CD14-positive monocyte (primary cell): ENCODE measurements around the gene RHOBTB1. TPM values are rescaled to one million over a fixed set of nuclear protein-coding genes. Genes with fewer than 3 reads are reported as not detected.

Experiments used
- DNase-seq, 3 donors: peaks; one replicate each; pipeline ENCODE4 v3.0.0-alpha.2; 2011 to 2022
- H2AFZ ChIP-seq: 2 replicates; pipeline ENCODE4 v1.6.0; 2012; ENCODE audit warnings: mild to moderate bottlenecking, low read depth, low read length, inconsistent platforms; ENCODE audit not compliant: insufficient read depth, poor library complexity, severe bottlenecking
- H3K27ac ChIP-seq, 2 donors: 1 replicate in 1 of 2; 2 replicates in 1 of 2; pipeline ENCODE4 v1.5.1; 2012 to 2013; ENCODE audit warnings: low read length in 2 of 2, control low read depth in 1 of 2, inconsistent platforms in 1 of 2, low read depth in 1 of 2, mild to moderate bottlenecking in 1 of 2
- H3K27me3 ChIP-seq, 2 donors: one replicate each; pipeline versions ENCODE4 v1.6.0 to v1.6.1; 2011 to 2013; ENCODE audit warnings: low read length in 2 of 2; ENCODE audit not compliant: control insufficient read depth in 2 of 2, insufficient read depth in 2 of 2
- H3K36me3 ChIP-seq, 2 donors: replicated peaks in 1 of 2; 1 replicate in 1 of 2; 2 replicates in 1 of 2; pipeline versions ENCODE4 v1.5.1 to v1.6.1; 2012 to 2013; ENCODE audit warnings: low read length in 2 of 2, control low read depth in 1 of 2, inconsistent platforms in 1 of 2, mild to moderate bottlenecking in 1 of 2; ENCODE audit not compliant: insufficient read depth in 2 of 2, control insufficient read depth in 1 of 2
- H3K4me1 ChIP-seq, 2 donors: 1 replicate in 1 of 2; 2 replicates in 1 of 2; pipeline versions ENCODE4 v1.5.1 to v1.6.1; 2012 to 2013; ENCODE audit warnings: low read length in 2 of 2, control low read depth in 1 of 2, inconsistent platforms in 1 of 2, mild to moderate bottlenecking in 1 of 2, moderate library complexity in 1 of 2; ENCODE audit not compliant: insufficient read depth in 2 of 2, control insufficient read depth in 1 of 2
- H3K4me2 ChIP-seq: replicated peaks from 2 replicates; pipeline ENCODE3; 2012; ENCODE audit warnings: low read length, moderate library complexity, mild to moderate bottlenecking; ENCODE audit not compliant: poor library complexity, severe bottlenecking; ENCODE audit errors: extremely low read depth
- H3K4me3 ChIP-seq, 3 experiments: fragments of 200-600 bp in 1 of 3; sonication (generic) in 1 of 3; replicated peaks in 1 of 3; 1 replicate in 2 of 3; 2 replicates in 1 of 3; pipeline ENCODE4 v1.5.1; 2011 to 2013; ENCODE audit warnings: low read length in 3 of 3, mild to moderate bottlenecking in 3 of 3, control low read depth in 2 of 3, low read depth in 2 of 3, inconsistent platforms in 1 of 3, moderate library complexity in 1 of 3
- H3K79me2 ChIP-seq: 2 replicates; pipeline ENCODE4 v1.6.0; 2012; ENCODE audit warnings: mild to moderate bottlenecking, control low read depth, inconsistent platforms, low read length, moderate library complexity; ENCODE audit not compliant: insufficient read depth
- H3K9ac ChIP-seq: 2 replicates; pipeline ENCODE4 v1.6.0; 2017; ENCODE audit warnings: low read length, mild to moderate bottlenecking; ENCODE audit not compliant: insufficient read depth, poor library complexity, severe bottlenecking
- H3K9me3 ChIP-seq, 2 donors: replicated peaks in 1 of 2; 1 replicate in 1 of 2; 2 replicates in 1 of 2; pipeline versions ENCODE4 v1.5.1 to v1.6.1; 2012 to 2013; ENCODE audit warnings: low read length in 2 of 2, control low read depth in 1 of 2; ENCODE audit not compliant: control insufficient read depth in 1 of 2, insufficient read depth in 1 of 2
- H4K20me1 ChIP-seq: 2 replicates; pipeline ENCODE4 v1.6.0; 2012; ENCODE audit warnings: mild to moderate bottlenecking, low read length, control low read depth, moderate library complexity; ENCODE audit not compliant: insufficient read depth
- H3K27ac Mint-ChIP-seq, 7 donors: one replicate each; pipeline ENCODE4 v1.8.0; 2020; ENCODE audit warnings: mild to moderate bottlenecking in 7 of 7, mixed read lengths in 7 of 7, moderate library complexity in 6 of 7, inconsistent platforms in 2 of 7
- H3K27me3 Mint-ChIP-seq, 3 donors: one replicate each; pipeline ENCODE4 v1.8.0; 2021 to 2022; ENCODE audit warnings: low read depth in 3 of 3, mild to moderate bottlenecking in 3 of 3, mixed read lengths in 3 of 3, moderate library complexity in 3 of 3, inconsistent platforms in 1 of 3
- H3K36me3 Mint-ChIP-seq, 2 donors: one replicate each; pipeline ENCODE4 v1.8.0; 2020; ENCODE audit warnings: mixed read lengths in 2 of 2, inconsistent platforms in 1 of 2, mild to moderate bottlenecking in 1 of 2
- H3K4me1 Mint-ChIP-seq: one replicate; pipeline ENCODE4 v1.8.0; 2020; ENCODE audit warnings: mild to moderate bottlenecking, mixed read lengths
- H3K4me3 Mint-ChIP-seq, 2 donors: one replicate each; pipeline ENCODE4 v1.8.0; 2020; ENCODE audit warnings: mild to moderate bottlenecking in 2 of 2, mixed read lengths in 2 of 2, moderate library complexity in 1 of 2
- H3K9me3 Mint-ChIP-seq, 7 donors: one replicate each; pipeline ENCODE4 v1.8.0; 2020 to 2022; ENCODE audit warnings: mixed read lengths in 7 of 7, mild to moderate bottlenecking in 6 of 7, moderate library complexity in 6 of 7, inconsistent platforms in 2 of 7
- CTCF ChIP-seq: fragments of 200-600 bp; IDR thresholded peaks from one replicate; pipeline ENCODE4 v1.8.0; 2022; ENCODE audit warnings: antibody characterized with exemption, mild to moderate bottlenecking
- WGBS: methylation state at CpG from one replicate; pipeline ENCODE4 v1.1.5; 2013; ENCODE audit warnings: missing lambda C conversion rate; ENCODE audit not compliant: insufficient coverage; 5-methylcytosine and 5-hydroxymethylcytosine counted together
- intact Hi-C, 2 donors: fragments of 100-400 bp; cut with micrococcal nuclease; formaldehyde crosslinking; loops; one replicate each; pipeline versions ENCODE4 v1.15.0 to v1.15.1; 2023
- polyA plus RNA-seq, 3 donors: library from polyadenylated mRNA; depleted of rRNA in 1 of 3; unstranded in 2 of 3; stranded (reverse) in 1 of 3; fragments of 300-500 nt in 2 of 3; fragments of >200 nt in 1 of 3; fragmentation: Illumina TruSeq in 2 of 3; gene quantifications; 1 replicate in 2 of 3; 2 replicates in 1 of 3; pipeline ENCODE4 v1.2.3, GENCODE V29; 2012 to 2021

RHOBTB1 gene
- polyA plus RNA-seq, 3 donors: 0.41 to 0.96 (median 0.62) TPM

GRCh38 chr10:60965696-60966095 is 21.7 kb upstream of the RHOBTB1 start:
- Histone ChIP-seq H3K27me3 (no peaks in the 10 kb centered on the region), H3K4me2 (no peak overlapping the region), H3K36me3 (no peaks in the 10 kb centered on the region), H4K20me1 (no peaks in the 10 kb centered on the region), H3K27ac (no peak overlapping the region), H3K9ac (no peak overlapping the region), H3K79me2 (no peaks in the 10 kb centered on the region), H3K4me1 (no peaks in the 10 kb centered on the region), H2AFZ (no peak overlapping the region), H3K4me3 (no peak overlapping the region), H3K9me3 (no peaks in the 10 kb centered on the region)
- no peak for TF ChIP-seq CTCF
- WGBS: no CpG with 5 or more reads among the region's 3 CpGs
- intact Hi-C loops: loop anchor here in 1 of 2 donors (10.0 kb wide), 1 partner anchor 151 kb away; no protein-coding TSS in a partner anchor
- no peak for DNase-seq
- peaks cover 0 to 2% (median 0%) of the 10 kb centered on the region in 7 donors for H3K9me3 Mint-ChIP-seq
- no peaks in the 10 kb centered on the region for H3K36me3 Mint-ChIP-seq
- peaks cover 7% of the 10 kb centered on the region for H3K4me1 Mint-ChIP-seq
- H3K4me3 Mint-ChIP-seq: no peak overlapping the region
- no peak overlapping the region for H3K27ac Mint-ChIP-seq
- peaks cover 0 to 3% (median 3%) of the 10 kb centered on the region in 3 donors for H3K27me3 Mint-ChIP-seq

- H3K9me3 ChIP-seq: no peaks in the 10 kb centered on the region
- H2AFZ ChIP-seq: no peak overlapping the region
- no peaks in the 10 kb centered on the region for H4K20me1 ChIP-seq
- H3K9me3 Mint-ChIP-seq: peaks cover 0 to 2% (median 0%) of the 10 kb centered on the region in 7 donors
- H3K4me3 Mint-ChIP-seq: no peak overlapping the region
- peak; percentile 87 for TF ChIP-seq CTCF
- H3K4me1 ChIP-seq: no peaks in the 10 kb centered on the region
- H3K36me3 ChIP-seq: no peaks in the 10 kb centered on the region
- H3K36me3 Mint-ChIP-seq: no peaks in the 10 kb centered on the region
- H3K4me2 ChIP-seq: no peak overlapping the region
- intact Hi-C loops: loop anchor here (5.0 to 10.0 kb wide), 2 partner anchors 147 to 150 kb away; no protein-coding TSS in a partner anchor
- H3K27me3 Mint-ChIP-seq: peaks cover 0 to 3% (median 3%) of the 10 kb centered on the region in 3 donors
- no peak overlapping the region for H3K27ac Mint-ChIP-seq
- H3K4me3 ChIP-seq: no peak overlapping the region
- H3K9ac ChIP-seq: no peak overlapping the region
- H3K79me2 ChIP-seq: no peaks in the 10 kb centered on the region
- H3K27me3 ChIP-seq: no peaks in the 10 kb centered on the region
- peak; percentile 31 to 51 (median 48) for DNase-seq
- WGBS: no CpG with 5 or more reads among the region's 5 CpGs
- no peak overlapping the region for H3K27ac ChIP-seq
- H3K4me1 Mint-ChIP-seq: peaks cover 7% of the 10 kb centered on the region
Measured at GRCh38 chr10:60964257-60965235, 20.6 kb upstream of the RHOBTB1 start.
